Esophagus squamous epithelium (tissue), 4 donors: ENCODE data around the gene ZNF600.

Source experiments
- CTCF ChIP-seq, 6 experiments: fragments of 450-650 bp in 4 of 6; fragments of 200-600 bp in 2 of 6; sonication (generic) in 2 of 6; IDR thresholded peaks; one replicate each; pipeline ENCODE4 v1.5.1; 2016 to 2019; ENCODE audit warnings: antibody characterized with exemption in 6 of 6, mild to moderate bottlenecking in 4 of 6, moderate library complexity in 4 of 6
- POLR2A ChIP-seq, 4 donors: fragments of 450-650 bp; IDR thresholded peaks; one replicate each; pipeline ENCODE4 v1.6.1; 2017; ENCODE audit warnings: antibody characterized with exemption in 4 of 4, mild to moderate bottlenecking in 4 of 4, moderate library complexity in 3 of 4

DNA sequence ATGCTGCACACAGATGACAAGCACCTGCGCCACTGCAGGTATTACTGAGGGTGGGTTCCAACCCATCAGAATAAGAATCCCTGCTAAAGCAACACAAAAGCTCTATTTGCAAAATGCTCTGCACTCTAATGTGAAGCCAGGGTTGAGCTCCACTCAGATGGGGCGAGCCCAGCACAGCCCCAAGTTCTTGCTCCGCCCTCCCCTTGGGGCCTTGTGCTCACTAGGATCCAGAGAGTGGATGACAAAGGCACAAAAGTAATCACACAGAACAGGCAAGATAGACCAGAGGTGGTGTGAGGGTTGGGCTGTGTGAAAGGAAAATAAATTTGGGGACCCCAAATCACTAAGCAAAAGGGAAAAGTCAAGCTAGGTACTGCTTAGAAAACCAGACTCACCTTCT lies 43.5 kb downstream of the ZNF600 start:
- no peak for TF ChIP-seq CTCF (IDR thresholded peaks at IDR 0.05)
- TF ChIP-seq POLR2A (IDR thresholded peaks at IDR 0.05) = no peak
